ENCODE measurements around the gene GPR183.

GRCh38 chr13:99289674-99290337 is 17.4 kb downstream of the GPR183 start:
- TF ChIP-seq CTCF (IDR thresholded peaks at IDR 0.05) (no peak), POLR2A (IDR thresholded peaks at IDR 0.05) (no peak)

Measured in adrenal gland (tissue), 5 donors.